BLaER1 (cell line): Measurements from ENCODE around the gene GPX7.

Experiments used
- H3K27ac ChIP-seq: shearing (Covaris generic); formaldehyde crosslinking; 2 replicates; pipeline ENCODE4 v1.8.1; 2022
- H3K27me3 ChIP-seq: shearing (Covaris generic); formaldehyde crosslinking; 2 replicates; pipeline ENCODE4 v1.8.1; 2022
- H3K36me3 ChIP-seq: shearing (Covaris generic); formaldehyde crosslinking; 2 replicates; pipeline ENCODE4 v1.8.1; 2022
- H3K4me1 ChIP-seq: shearing (Covaris generic); formaldehyde crosslinking; 2 replicates; pipeline ENCODE4 v1.8.1; 2022
- H3K4me2 ChIP-seq: shearing (Covaris generic); formaldehyde crosslinking; 2 replicates; pipeline ENCODE4 v1.8.1; 2022
- H3K4me3 ChIP-seq: shearing (Covaris generic); formaldehyde crosslinking; 2 replicates; pipeline ENCODE4 v1.8.1; 2022
- H3K9ac ChIP-seq: shearing (Covaris generic); formaldehyde crosslinking; 2 replicates; pipeline ENCODE4 v1.8.1; 2022
- H3K9me3 ChIP-seq: shearing (Covaris generic); formaldehyde crosslinking; 2 replicates; pipeline ENCODE4 v1.8.1; 2022
- H4K20me1 ChIP-seq: shearing (Covaris generic); formaldehyde crosslinking; 2 replicates; pipeline ENCODE4 v1.8.1; 2022
- Cebpa-rat ChIP-seq: shearing (Covaris generic); IDR thresholded peaks from 2 replicates; pipeline ENCODE4 v1.8.1; 2022

The GPX7 gene

GRCh38 chr1:52623812-52624211 lies 21.6 kb downstream of the GPX7 start:
- Histone ChIP-seq H3K4me3 (no peak overlapping the region), H3K27me3 (no peaks in the 10 kb centered on the region), H3K4me2 (no peak overlapping the region), H3K9me3 (peaks cover 46% of the 10 kb centered on the region), H3K9ac (no peak overlapping the region), H4K20me1 (no peaks in the 10 kb centered on the region), H3K27ac (no peak overlapping the region), H3K4me1 (peaks cover 17% of the 10 kb centered on the region), H3K36me3 (peaks cover 49% of the 10 kb centered on the region)
- no peak for TF ChIP-seq Cebpa-rat

GRCh38 chr1:52627028-52627427 lies 24.9 kb downstream of the GPX7 start:
- Histone ChIP-seq H3K36me3 (peaks cover 18% of the 10 kb centered on the region), H3K4me2 (peak overlapping the region; percentile 24; the same call in 1 of the 2 replicates), H3K27me3 (no peaks in the 10 kb centered on the region), H3K4me3 (no peak overlapping the region), H3K9ac (no peak overlapping the region), H3K27ac (no peak overlapping the region), H4K20me1 (no peaks in the 10 kb centered on the region), H3K4me1 (peaks cover 47% of the 10 kb centered on the region), H3K9me3 (peaks cover 23% of the 10 kb centered on the region)
- no peak for TF ChIP-seq Cebpa-rat

GRCh38 chr1:52628614-52629324 lies 26.6 kb downstream of the GPX7 start:
- H3K9me3 ChIP-seq = peaks cover 6% of the 10 kb centered on the region
- H3K27ac ChIP-seq = peak overlapping the region; percentile 43; the same call in 1 of the 2 replicates
- H3K4me1 ChIP-seq = peaks cover 61% of the 10 kb centered on the region
- H3K4me2 ChIP-seq = peak overlapping the region; percentile 71
- H3K27me3 ChIP-seq = no peaks in the 10 kb centered on the region
- no peak for TF ChIP-seq Cebpa-rat
- no peak overlapping the region; the same call in 1 of the 2 replicates for H3K9ac ChIP-seq
- H4K20me1 ChIP-seq = no peaks in the 10 kb centered on the region
- H3K4me3 ChIP-seq = no peak overlapping the region
- peaks cover 7% of the 10 kb centered on the region for H3K36me3 ChIP-seq

GRCh38 chr1:52629325-52629643 lies 27.1 kb downstream of the GPX7 start:
- peaks cover 2% of the 10 kb centered on the region for H3K36me3 ChIP-seq
- peak overlapping the region; percentile 71 for H3K4me2 ChIP-seq
- H3K27me3 ChIP-seq = no peaks in the 10 kb centered on the region
- no peak overlapping the region for H3K4me3 ChIP-seq
- H3K9ac ChIP-seq = no peak overlapping the region; the same call in 1 of the 2 replicates
- peaks cover under 1% of the 10 kb centered on the region for H3K9me3 ChIP-seq
- TF ChIP-seq Cebpa-rat = no peak
- peak overlapping the region; percentile 43; the same call in 1 of the 2 replicates for H3K27ac ChIP-seq
- peaks cover 67% of the 10 kb centered on the region for H3K4me1 ChIP-seq
- no peaks in the 10 kb centered on the region for H4K20me1 ChIP-seq

- Histone ChIP-seq H3K9me3 (no peaks in the 10 kb centered on the region), H4K20me1 (no peaks in the 10 kb centered on the region), H3K36me3 (no peaks in the 10 kb centered on the region; the same call in 1 of the 2 replicates), H3K4me3 (no peak overlapping the region), H3K9ac (no peak overlapping the region), H3K27me3 (no peaks in the 10 kb centered on the region), H3K4me1 (peaks cover 70% of the 10 kb centered on the region), H3K4me2 (peak overlapping the region; percentile 71), H3K27ac (peak overlapping the region; percentile 43; the same call in 1 of the 2 replicates)
- TF ChIP-seq Cebpa-rat = no peak
Measured at GRCh38 chr1:52629667-52630066, 27.5 kb downstream of the GPX7 start.

GRCh38 chr1:52631759-52632331 lies 29.7 kb downstream of the GPX7 start:
- Histone ChIP-seq H3K9ac (peak overlapping the region; percentile 83), H3K9me3 (no peaks in the 10 kb centered on the region), H3K36me3 (no peaks in the 10 kb centered on the region; the same call in 1 of the 2 replicates), H3K4me2 (peak overlapping the region; percentile 97), H3K27me3 (no peaks in the 10 kb centered on the region), H3K27ac (peak overlapping the region; percentile 92), H4K20me1 (no peaks in the 10 kb centered on the region), H3K4me3 (peak overlapping the region; percentile 68), H3K4me1 (peaks cover 92% of the 10 kb centered on the region)
- TF ChIP-seq Cebpa-rat = no peak

- no peak for TF ChIP-seq Cebpa-rat
- Histone ChIP-seq H3K27ac (peak within 1 kb of the TSS; percentile 92), H3K36me3 (no peaks in the 10 kb centered on the region; the same call in 1 of the 2 replicates), H3K9ac (peak within 1 kb of the TSS; percentile 83), H4K20me1 (no peaks in the 10 kb centered on the region), H3K4me3 (peak within 1 kb of the TSS; percentile 68), H3K4me1 (peaks cover 93% of the 10 kb centered on the region), H3K4me2 (peak within 1 kb of the TSS; percentile 97), H3K27me3 (no peaks in the 10 kb centered on the region), H3K9me3 (no peaks in the 10 kb centered on the region)
Measured at GRCh38 chr1:52632732-52633290, 30.6 kb downstream of the GPX7 start, which contains the start of gene SHISAL2A. Gene SHISAL2A, plus strand, starts transcription at chr1:52633168. Its CDS starts 326 bp downstream, at chr1:52633494.

GRCh38 chr1:52633291-52633754 lies 31.2 kb downstream of the GPX7 start:
- Histone ChIP-seq H4K20me1 (no peaks in the 10 kb centered on the region), H3K9ac (peak overlapping the region; percentile 83), H3K4me3 (peak overlapping the region; percentile 68), H3K36me3 (no peaks in the 10 kb centered on the region; the same call in 1 of the 2 replicates), H3K27ac (peak overlapping the region; percentile 92), H3K4me2 (peak overlapping the region; percentile 97), H3K9me3 (no peaks in the 10 kb centered on the region), H3K4me1 (peaks cover 94% of the 10 kb centered on the region), H3K27me3 (no peaks in the 10 kb centered on the region)
- no peak for TF ChIP-seq Cebpa-rat

GRCh38 chr1:52634111-52634510 lies 31.9 kb downstream of the GPX7 start:
- peaks cover 95% of the 10 kb centered on the region for H3K4me1 ChIP-seq
- H3K36me3 ChIP-seq = peaks cover 6% of the 10 kb centered on the region
- H3K4me3 ChIP-seq = peak overlapping the region; percentile 68
- TF ChIP-seq Cebpa-rat = no peak
- peak overlapping the region; percentile 92 for H3K27ac ChIP-seq
- no peaks in the 10 kb centered on the region for H3K27me3 ChIP-seq
- no peaks in the 10 kb centered on the region for H4K20me1 ChIP-seq
- H3K9ac ChIP-seq = peak overlapping the region; percentile 83
- H3K4me2 ChIP-seq = peak overlapping the region; percentile 97
- H3K9me3 ChIP-seq = no peaks in the 10 kb centered on the region
